SH-SY5Y (cell line): ENCODE data around the gene ZBTB47.

ENCODE experiments used
- GATA2 ChIP-seq: IDR thresholded peaks from 2 replicates; pipeline ENCODE4 v1.6.1; 2011; ENCODE audit warnings: mild to moderate bottlenecking, low read depth, low read length
- GATA3 ChIP-seq: IDR thresholded peaks from 2 replicates; pipeline ENCODE4 v1.6.1; 2011; ENCODE audit warnings: low read depth, mild to moderate bottlenecking, low read length, moderate library complexity

The ZBTB47 gene

DNA sequence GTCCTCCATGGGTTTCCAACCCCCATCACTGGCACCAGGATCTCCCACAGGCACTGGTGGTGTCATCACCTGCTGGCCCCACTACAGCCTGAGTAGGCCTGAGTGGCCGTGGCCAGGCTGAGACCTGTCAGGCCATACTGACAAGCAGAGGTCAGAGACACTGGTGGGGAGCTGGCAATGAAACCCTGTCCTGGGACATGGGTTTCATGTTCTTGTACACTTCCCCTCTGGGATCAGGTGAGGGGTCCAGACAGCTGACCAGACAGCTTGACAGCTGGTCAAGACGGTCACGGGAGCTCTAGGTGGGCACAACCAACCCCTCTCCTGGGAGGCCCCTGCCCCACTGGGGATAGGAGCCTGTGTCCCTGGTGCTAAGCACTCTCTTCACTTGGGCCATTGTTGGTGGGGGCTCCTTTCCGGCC, 13.1 kb downstream of the ZBTB47 start:
- TF ChIP-seq GATA3 (no peak), GATA2 (no peak)

DNA sequence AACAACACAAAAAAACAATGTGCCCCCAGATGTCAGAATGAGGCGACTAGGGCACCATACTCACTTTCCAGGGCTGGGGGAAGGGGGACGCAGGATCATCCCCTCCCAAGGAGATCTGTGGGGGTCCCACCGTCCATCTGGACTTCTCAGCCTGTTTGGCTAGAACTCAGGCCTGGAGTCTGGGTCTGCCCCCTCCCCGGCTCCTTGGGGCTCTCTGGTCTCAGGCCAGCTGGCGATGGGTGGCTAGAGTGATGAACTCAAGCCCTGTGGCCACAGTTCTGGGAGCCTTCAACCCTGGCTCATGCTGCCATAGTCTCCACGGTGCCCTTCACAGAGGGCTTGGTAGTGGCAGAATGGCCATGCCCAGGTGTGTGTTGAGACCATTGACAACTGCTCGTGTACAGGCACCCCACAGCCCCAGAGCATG, 13.6 kb downstream of the ZBTB47 start:
- TF ChIP-seq GATA3 = no peak
- no peak for TF ChIP-seq GATA2

DNA sequence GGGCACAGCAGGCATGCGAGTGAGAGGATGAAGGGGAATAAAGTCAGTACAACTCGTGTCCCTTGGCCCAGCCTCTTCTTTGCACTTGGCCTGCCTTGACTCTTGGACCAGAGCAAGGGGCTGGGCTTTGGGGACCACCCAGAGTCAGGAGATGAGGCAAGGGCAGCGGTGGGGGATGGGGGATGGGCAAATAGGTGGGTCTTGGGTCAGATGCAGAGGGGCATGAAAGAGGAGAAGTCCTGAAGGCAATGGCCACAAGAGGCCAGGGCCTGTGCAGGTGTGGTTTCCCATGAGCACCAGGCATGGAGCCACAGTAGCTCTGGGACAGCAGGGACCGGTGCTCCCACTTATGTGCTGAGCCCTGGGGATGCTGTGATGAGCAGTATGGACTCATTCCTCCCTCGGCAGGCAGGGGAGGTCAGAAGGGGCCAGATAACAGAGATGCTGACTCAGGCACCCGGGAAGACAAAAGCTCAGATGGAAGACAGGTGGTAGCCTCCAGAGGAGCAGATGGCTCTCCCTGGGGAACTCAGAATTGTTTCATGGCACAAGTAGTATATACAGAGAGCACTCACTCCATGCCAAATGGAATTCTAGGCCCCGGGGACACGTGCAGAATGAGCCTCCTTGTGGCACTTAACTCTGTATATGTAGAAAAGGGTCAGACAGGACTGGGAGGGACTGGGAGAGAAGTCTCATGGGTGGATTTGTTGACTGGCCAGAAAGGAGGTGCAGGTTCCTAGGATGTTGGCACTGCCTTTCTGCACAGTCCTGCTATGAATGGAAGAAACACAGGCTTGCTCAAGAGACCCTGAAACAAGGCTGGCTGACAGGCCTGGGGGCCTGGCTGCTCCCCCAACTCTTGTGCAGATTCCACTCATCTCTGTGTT, 14.3 kb downstream of the ZBTB47 start:
- TF ChIP-seq GATA2 (no peak), GATA3 (no peak)

DNA sequence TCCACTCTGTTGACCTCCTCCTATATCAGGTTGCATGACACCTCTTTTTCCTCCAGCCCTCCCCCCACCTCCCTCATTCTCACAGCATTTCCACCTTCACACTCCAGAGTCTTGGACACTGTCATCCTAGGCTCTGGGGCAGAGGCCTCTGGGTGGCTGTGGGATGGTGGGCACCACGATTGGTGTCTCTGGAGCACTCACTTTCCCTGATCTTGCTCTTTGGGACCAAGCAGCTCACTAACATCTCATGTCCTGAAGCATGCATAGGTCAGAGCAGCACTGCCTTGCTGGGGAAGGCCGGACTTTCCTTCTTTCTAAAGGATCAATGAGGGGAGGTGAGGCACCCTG, 14.9 kb downstream of the ZBTB47 start:
- no peak for TF ChIP-seq GATA2
- TF ChIP-seq GATA3 = no peak

DNA sequence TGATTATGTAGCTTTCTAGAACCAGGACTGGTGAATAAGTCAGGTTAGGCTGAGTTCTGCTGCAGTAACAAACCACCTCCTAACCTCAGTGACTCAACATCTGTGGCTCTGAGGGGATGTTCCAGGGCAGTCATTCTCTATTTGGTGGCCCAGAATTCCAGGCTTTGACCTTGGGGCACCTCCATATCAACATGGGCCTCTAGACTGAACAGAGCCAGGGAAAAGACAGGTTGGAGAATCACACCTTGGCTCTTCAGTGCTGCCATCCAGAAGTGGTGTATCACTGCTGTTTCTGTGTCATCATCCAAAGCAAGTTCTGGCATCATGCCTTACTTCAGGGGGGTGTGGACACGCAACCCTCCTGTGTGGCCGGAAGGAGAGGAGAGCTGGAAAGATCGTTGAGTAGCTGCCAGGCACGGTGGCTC, 15.3 kb downstream of the ZBTB47 start:
- TF ChIP-seq GATA3 (no peak), GATA2 (no peak)

DNA sequence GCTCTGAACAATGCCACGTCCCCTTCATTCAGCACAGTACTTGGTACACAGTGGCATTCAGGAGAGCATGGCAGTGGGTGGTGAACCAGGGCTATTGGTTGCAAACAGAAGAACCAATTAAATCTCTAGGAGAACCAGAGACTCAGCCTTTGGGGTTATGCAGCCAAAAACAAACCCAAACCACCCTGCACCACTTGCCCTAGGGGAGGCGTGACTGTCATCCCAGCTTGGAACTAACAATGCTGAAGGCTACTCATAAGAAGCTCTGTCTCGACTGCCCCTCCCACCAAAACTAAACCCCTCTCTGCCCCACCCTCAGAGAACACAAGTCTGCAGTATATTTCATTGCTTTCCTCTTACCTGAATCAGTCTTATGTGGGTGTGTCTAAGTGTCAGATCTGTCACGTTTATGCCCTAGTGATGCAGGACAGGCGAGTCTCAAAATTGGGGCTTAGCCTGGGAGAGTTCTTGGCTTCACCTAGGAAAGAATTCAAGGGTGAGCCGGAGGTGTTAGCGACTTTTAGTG, 16.6 kb downstream of the ZBTB47 start:
- TF ChIP-seq GATA2 = no peak
- no peak for TF ChIP-seq GATA3

DNA sequence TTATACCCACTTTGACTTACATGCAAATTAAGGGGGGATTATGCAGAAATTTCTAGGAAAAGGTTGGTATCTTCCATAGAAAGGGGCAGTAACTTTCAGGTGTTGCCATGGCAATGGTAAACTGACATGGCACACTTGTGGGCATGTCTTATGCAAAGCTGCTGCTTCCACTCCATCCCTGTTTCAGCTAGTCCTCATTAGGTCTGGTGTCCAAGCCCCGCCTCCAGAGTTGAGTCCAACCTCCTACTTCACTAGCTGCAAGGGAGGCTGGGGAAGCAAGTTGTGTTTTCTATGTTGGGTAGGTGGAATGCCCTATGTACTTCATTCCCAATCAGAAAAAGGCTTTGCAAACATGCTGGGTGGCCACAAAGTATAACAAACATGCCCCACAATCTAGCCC, 17.2 kb downstream of the ZBTB47 start:
- TF ChIP-seq GATA2 (no peak), GATA3 (no peak)

DNA sequence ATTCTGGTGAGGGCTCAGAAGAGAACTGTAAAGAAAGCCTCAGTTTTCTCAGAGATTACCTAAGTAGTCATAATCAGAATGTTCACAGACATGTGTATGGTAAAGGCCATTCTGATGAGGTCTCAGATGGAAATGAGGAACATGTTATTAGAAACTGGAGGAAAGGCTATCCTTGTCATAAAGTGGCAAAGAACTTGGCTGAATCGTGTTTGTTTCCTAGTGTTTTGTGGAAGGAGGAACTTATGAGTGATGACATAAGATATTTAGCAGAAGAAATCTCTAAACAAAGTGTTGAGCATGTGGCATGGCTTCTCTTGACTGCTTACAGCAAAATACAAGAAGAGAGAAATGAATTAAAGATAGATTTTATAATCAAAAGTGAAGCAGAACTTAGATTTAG, 19.0 kb downstream of the ZBTB47 start:
- TF ChIP-seq GATA2 (no peak), GATA3 (no peak)

DNA sequence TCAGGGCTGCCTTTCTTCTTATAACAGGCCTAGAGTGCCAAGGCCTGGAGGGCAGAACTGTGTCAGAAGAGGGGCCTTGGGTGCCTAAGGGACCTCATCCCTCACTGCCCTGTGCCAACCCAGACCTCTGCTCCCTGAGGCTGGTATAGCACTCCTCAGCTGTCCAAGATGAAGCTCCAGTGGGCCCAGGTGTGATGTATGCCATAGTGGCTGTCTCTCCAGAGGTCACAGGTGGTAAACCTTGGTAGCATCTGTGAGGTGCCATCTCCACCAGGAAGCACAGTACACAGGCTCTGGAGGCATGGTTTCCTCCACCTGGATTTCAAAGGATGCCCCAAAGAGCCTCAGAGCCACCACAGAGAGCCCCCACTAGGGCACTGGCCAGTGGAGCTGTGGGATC, 19.6 kb downstream of the ZBTB47 start:
- TF ChIP-seq GATA2 (no peak), GATA3 (no peak)

DNA sequence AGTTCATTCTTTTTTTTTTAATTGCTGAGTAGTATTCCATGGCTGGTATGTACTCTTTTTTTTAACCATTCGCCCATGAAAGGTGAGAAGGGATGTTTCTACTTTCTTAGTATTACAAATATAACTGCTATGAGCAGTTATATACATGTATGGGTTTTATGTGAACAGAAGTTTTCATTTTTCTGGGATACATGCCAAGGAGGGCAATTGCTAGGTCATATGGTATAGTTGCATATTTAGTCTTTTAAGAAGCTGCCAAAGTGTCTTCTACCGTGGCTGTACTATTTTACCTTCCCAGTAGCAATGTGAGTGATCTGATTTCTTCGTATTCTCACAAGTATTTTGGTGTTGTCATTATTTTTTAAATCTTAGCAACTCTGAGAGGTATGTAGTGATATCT, 20.6 kb downstream of the ZBTB47 start:
- TF ChIP-seq GATA3 (no peak), GATA2 (no peak)

DNA sequence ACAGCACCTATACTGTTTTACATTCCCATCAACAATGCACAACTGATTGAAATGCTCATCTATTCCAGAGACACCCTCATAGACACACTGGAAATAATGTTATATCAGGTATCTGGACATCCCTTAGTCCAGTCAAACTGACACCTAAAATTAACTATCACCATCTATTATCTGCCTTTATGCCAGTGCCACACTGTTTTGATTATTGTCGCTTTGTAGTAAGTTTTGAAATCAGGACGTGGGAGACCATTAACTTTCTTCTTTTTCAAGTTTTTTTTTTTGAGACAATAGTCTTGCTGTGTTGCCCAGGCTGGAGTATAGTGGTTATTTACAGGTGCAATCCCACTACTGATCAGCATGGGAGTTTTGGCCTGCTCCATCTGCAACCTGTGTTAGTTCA, 22.4 kb downstream of the ZBTB47 start:
- TF ChIP-seq GATA3 (no peak), GATA2 (no peak)

DNA sequence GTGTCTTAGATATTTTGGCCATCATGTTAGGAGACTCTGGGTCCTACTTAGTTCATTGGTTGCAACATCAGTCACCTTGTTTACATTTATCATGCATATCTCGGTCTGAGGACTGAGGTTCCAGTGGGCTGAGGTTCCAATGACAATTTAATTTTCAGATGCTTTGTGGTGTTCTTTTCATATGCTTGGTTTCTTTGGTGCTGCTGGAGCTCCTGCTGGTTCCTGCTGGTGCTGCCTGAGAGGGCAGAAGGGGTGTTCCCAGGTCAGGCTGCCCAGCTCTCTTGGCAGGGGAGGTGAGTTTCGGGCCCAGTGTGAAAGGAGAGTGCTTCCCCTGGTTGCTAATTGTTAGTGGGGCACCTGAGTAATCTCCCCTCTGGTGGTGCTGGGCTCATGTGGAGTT, 24.9 kb downstream of the ZBTB47 start:
- TF ChIP-seq GATA3 (no peak), GATA2 (no peak)

DNA sequence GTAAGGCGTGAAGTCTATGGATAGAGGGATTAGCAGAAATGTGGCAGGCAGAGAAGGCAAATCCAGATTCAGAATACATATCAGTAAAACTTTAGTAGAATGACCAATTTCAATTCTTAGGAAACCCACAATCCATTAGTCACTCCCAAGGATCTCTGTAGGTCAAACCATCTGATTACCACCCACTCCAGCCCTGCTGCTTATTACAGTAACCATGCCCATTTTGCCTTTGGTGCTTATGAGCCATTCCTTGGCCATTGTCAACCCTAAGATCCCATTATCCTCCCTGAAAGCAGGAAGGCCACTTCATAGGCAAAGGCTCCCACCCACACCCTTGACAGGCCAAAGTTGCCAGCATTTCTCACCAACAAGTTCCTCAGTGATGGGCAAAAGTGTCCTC, 26.8 kb downstream of the ZBTB47 start:
- TF ChIP-seq GATA3 (no peak), GATA2 (no peak)

DNA sequence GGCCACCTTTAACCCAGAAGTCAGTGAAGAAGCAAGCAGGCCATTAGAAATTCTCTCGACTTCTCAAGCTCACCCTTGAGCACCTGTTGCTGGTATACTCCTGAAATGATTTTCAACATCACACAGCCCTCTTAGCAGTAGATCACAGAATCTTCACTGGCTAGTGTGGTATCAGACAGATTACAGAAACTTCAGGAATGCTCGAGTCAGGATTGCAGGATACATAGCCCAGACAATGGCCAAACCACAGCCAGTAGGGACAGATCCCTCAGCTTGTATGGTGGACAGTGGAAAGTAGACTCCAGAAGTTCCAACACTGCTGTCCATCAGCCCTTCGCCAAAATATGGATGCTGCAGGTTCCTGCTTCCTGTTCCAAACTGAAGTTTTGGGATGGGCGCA, 27.3 kb downstream of the ZBTB47 start:
- TF ChIP-seq GATA2 (no peak), GATA3 (no peak)

DNA sequence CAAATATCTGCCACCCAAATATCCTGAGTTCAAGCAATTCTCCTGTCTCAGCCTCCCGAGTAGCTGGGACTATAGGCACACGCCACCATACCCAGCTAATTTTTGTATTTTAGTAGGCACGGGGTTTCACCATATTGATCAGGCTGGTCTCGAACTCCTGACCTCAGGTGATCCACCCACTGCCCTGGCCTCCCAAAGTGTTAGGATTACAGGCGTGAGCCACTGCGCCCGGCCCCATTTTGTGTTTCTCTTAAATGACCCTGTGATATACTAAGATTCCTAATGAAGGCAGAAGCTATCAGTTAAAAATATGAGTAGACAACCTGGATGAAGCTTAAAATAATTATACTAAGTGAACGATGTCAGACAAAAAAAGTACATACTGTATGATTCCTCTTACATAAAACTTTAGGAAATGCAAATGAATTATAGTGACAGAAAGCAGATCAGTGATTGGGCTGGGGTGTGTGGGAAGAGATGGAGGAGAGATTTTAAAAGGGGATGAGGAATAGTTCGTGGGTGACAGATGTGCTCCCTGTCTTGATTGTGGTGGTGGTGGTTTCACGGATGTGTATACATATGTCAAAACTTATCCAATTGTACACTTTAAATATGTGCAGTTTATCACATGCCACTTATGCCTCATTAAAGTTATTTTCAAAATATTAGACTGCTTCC, 28.0 kb downstream of the ZBTB47 start:
- TF ChIP-seq GATA2 = no peak
- TF ChIP-seq GATA3 = no peak
